ENCODE data around the gene FANK1. TPM values are rescaled to one million over a fixed set of nuclear protein-coding genes. Genes with fewer than 3 reads are reported as not detected.

The FANK1 gene
- total and polyA plus RNA-seq, 2 experiments from 2014 or later: 2.9 to 6.0 TPM

DNA sequence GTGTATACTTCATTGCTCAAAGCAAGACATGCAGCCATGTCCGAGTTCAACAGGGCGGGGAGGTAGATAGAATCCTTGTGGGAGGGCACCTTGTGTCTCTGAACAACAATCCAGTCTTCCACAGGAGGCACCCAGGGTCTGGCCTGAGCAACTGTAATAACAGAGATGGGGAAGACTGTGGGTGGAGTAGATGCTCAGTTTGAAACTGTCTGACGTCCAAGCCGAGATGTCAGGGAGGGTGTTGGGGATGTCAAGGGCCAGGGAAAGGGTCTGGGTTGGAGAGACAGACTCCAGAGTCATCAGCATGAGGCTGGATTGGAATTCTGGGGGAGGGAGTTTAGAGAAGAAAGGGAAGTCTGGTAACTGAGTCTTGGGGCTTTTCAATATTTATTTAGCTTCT is 88.0 kb downstream of the FANK1 start:
- Histone ChIP-seq H3K79me2 (no peaks in the 10 kb centered on the region), H3K9me3 (ENCODE audit: low read depth) (no peaks in the 10 kb centered on the region), H3K4me2 (no peak overlapping the region), H3K9me2 (replicated peaks; ENCODE audit: insufficient read depth) (no peaks in the 10 kb centered on the region), H4K20me1 (ENCODE audit: insufficient read depth, poor library complexity, severe bottlenecking) (no peaks in the 10 kb centered on the region), H3K4me3 (no peak overlapping the region), H2AFZ (no peak overlapping the region), H3K27ac (no peak overlapping the region), H3K4me1 (ENCODE audit: insufficient read depth) (no peaks in the 10 kb centered on the region), H3K36me3 (replicated peaks; ENCODE audit: insufficient read depth, low read depth) (no peaks in the 10 kb centered on the region), H3K27me3 (no peaks in the 10 kb centered on the region)
- no peak for DNase-seq (ENCODE audit: low spot score)
- TF ChIP-seq EZH2 (IDR thresholded peaks at IDR 0.05; ENCODE audit: borderline replicate concordance) (no peak), EZH2phosphoT487 (IDR thresholded peaks at IDR 0.05; ENCODE audit: low read depth, severe bottlenecking, unreplicated experiment) (no peak)
- TF ChIP-seq, protein P1, sequence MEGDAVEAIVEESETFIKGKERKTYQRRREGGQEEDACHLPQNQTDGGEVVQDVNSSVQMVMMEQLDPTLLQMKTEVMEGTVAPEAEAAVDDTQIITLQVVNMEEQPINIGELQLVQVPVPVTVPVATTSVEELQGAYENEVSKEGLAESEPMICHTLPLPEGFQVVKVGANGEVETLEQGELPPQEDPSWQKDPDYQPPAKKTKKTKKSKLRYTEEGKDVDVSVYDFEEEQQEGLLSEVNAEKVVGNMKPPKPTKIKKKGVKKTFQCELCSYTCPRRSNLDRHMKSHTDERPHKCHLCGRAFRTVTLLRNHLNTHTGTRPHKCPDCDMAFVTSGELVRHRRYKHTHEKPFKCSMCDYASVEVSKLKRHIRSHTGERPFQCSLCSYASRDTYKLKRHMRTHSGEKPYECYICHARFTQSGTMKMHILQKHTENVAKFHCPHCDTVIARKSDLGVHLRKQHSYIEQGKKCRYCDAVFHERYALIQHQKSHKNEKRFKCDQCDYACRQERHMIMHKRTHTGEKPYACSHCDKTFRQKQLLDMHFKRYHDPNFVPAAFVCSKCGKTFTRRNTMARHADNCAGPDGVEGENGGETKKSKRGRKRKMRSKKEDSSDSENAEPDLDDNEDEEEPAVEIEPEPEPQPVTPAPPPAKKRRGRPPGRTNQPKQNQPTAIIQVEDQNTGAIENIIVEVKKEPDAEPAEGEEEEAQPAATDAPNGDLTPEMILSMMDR (IDR thresholded peaks at IDR 0.05; ENCODE audit: poor library complexity): no peak
- WGBS (ENCODE audit: low lambda C conversion rate, missing lambda C conversion rate): 68% methylated on average over 4 of the region's 4 CpGs

DNA sequence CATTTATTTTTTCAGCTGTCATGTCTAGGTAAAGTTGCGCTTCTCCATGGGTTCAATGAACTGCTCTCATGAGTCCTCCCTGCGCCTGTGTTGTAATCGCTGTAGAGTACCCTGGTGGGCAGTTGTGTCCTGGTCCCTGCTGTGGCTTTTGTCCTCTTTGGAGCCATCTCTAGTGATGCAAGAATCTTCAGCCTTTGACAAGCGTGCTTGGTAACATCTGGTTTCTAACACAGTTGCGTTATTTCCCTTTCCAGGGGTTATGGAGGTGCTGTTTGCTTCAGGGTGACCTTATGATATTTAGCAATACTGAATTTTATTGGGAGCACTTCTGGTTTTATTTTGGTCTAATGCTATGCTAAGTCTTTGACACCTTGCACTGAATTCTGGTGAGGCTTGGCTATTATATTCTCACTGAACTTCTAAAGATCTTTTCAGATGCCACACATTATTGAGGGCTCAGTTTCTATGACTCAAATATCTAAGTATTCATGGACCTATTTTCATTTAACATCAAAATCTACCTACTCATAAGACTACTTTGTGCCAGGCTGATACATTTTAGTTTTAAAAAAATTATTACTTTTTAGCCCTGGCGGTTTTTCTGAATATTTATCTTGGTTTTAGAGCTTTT is 88.6 kb downstream of the FANK1 start:
- no peaks in the 10 kb centered on the region for H3K36me3 ChIP-seq (replicated peaks; ENCODE audit: insufficient read depth, low read depth)
- no peaks in the 10 kb centered on the region for H3K9me2 ChIP-seq (replicated peaks; ENCODE audit: insufficient read depth)
- no peaks in the 10 kb centered on the region for H4K20me1 ChIP-seq (ENCODE audit: insufficient read depth, poor library complexity, severe bottlenecking)
- no peak for DNase-seq (ENCODE audit: low spot score)
- H3K4me2 ChIP-seq: no peak overlapping the region
- H3K4me1 ChIP-seq (ENCODE audit: insufficient read depth): no peaks in the 10 kb centered on the region
- H3K9me3 ChIP-seq (ENCODE audit: low read depth): no peaks in the 10 kb centered on the region
- no peaks in the 10 kb centered on the region for H3K27me3 ChIP-seq
- H3K27ac ChIP-seq: no peak overlapping the region
- H2AFZ ChIP-seq: no peak overlapping the region
- no peaks in the 10 kb centered on the region for H3K79me2 ChIP-seq
- WGBS (ENCODE audit: low lambda C conversion rate, missing lambda C conversion rate): 79% methylated on average over 6 of the region's 6 CpGs
- no peak overlapping the region for H3K4me3 ChIP-seq
- TF ChIP-seq EZH2phosphoT487 (IDR thresholded peaks at IDR 0.05; ENCODE audit: low read depth, severe bottlenecking, unreplicated experiment): no peak
- TF ChIP-seq, protein P1 (IDR thresholded peaks at IDR 0.05; ENCODE audit: poor library complexity): no peak
- no peak for TF ChIP-seq EZH2 (IDR thresholded peaks at IDR 0.05; ENCODE audit: borderline replicate concordance)

DNA sequence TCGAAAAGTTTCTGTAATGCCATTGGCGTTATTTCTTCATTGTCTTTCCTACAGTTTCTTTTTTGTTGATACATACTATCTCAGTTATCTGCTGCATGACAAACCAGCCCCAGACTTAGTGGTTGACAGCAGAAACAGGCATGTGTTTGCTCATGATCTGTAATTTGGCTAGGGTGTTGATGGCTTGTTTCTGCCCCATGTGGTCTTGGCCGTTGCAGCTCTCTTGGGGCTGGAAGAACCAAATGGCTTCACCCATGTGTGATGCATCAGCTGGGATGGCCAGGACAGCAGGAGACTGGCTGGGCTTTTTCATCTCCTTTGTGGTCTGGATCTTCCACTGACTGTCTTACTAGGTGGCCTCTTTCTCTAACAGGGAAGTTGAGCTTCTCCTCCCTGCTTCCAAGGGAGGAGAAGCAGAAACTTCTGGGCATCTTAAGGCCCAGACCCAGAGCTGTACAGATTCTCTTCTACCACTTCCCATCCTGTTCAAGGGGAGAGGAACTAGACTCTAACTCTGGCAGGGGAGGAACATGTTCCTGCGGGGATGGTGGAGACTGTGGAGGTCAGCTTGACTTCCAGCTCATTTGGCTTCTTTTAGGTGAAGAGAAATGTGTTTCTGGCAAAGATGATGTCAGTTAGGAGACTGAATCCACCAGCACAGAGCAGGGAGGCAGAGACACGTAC is 89.3 kb downstream of the FANK1 start:
- Histone ChIP-seq H3K4me2 (no peak overlapping the region), H3K27ac (no peak overlapping the region), H4K20me1 (ENCODE audit: insufficient read depth, poor library complexity, severe bottlenecking) (no peaks in the 10 kb centered on the region), H3K4me1 (ENCODE audit: insufficient read depth) (no peaks in the 10 kb centered on the region), H2AFZ (no peak overlapping the region), H3K36me3 (replicated peaks; ENCODE audit: insufficient read depth, low read depth) (no peaks in the 10 kb centered on the region), H3K9me3 (ENCODE audit: low read depth) (no peaks in the 10 kb centered on the region), H3K9me2 (replicated peaks; ENCODE audit: insufficient read depth) (no peaks in the 10 kb centered on the region), H3K79me2 (no peaks in the 10 kb centered on the region), H3K27me3 (no peaks in the 10 kb centered on the region), H3K4me3 (no peak overlapping the region)
- no peak for DNase-seq (ENCODE audit: low spot score)
- WGBS (ENCODE audit: low lambda C conversion rate, missing lambda C conversion rate): 85% methylated on average over 5 of the region's 5 CpGs
- TF ChIP-seq, protein P1 (IDR thresholded peaks at IDR 0.05; ENCODE audit: poor library complexity): no peak
- TF ChIP-seq EZH2 (IDR thresholded peaks at IDR 0.05; ENCODE audit: borderline replicate concordance) (no peak), EZH2phosphoT487 (IDR thresholded peaks at IDR 0.05; ENCODE audit: low read depth, severe bottlenecking, unreplicated experiment) (no peak)
